Activated CD8-positive, alpha-beta memory T cell treated with anti-CD3 and anti-CD28 coated beads, Interleukin-2, amount 50 U/mL, for 4 hours (primary cell): ENCODE measurements around the gene SPATS2L.

Source experiments
- DNase-seq: peaks from one replicate; pipeline ENCODE4 v3.0.0-alpha.2; 2020

The SPATS2L gene

GRCh38 chr2:200297989-200298388 lies 8.5 kb upstream of the SPATS2L start:
- DNase-seq: no peak

- DNase-seq: no peak
Observed at GRCh38 chr2:200298816-200299215, 7.7 kb upstream of the SPATS2L start.

GRCh38 chr2:200300065-200300464 lies 6.4 kb upstream of the SPATS2L start:
- no peak for DNase-seq

- DNase-seq: no peak
Observed at GRCh38 chr2:200300638-200301314, 5.7 kb upstream of the SPATS2L start.

GRCh38 chr2:200301953-200302858 lies 4.3 kb upstream of the SPATS2L start:
- no peak for DNase-seq

- DNase-seq: no peak
Observed at GRCh38 chr2:200302940-200303727, 3.4 kb upstream of the SPATS2L start.

- peak; percentile 15 for DNase-seq
Observed at GRCh38 chr2:200305797-200306195, 697 bp upstream of the SPATS2L start.

GRCh38 chr2:200306931-200307723 lies 634 bp downstream of the SPATS2L start:
- DNase-seq: peak; percentile 24

GRCh38 chr2:200307724-200308545 lies 1.4 kb downstream of the SPATS2L start:
- no peak for DNase-seq

GRCh38 chr2:200308546-200309295 lies 2.2 kb downstream of the SPATS2L start:
- DNase-seq: no peak

- no peak for DNase-seq
Observed at GRCh38 chr2:200309296-200310049, 3.0 kb downstream of the SPATS2L start.

GRCh38 chr2:200310545-200310971 lies 4.1 kb downstream of the SPATS2L start:
- no peak for DNase-seq

GRCh38 chr2:200311139-200311538 lies 4.6 kb downstream of the SPATS2L start:
- DNase-seq: no peak

- no peak for DNase-seq
Observed at GRCh38 chr2:200314976-200315567, 8.6 kb downstream of the SPATS2L start.

- no peak for DNase-seq
Observed at GRCh38 chr2:200317975-200318374, 11.5 kb downstream of the SPATS2L start.

GRCh38 chr2:200318940-200319435 lies 12.5 kb downstream of the SPATS2L start:
- no peak for DNase-seq

GRCh38 chr2:200319548-200320337 lies 13.2 kb downstream of the SPATS2L start:
- DNase-seq: no peak

GRCh38 chr2:200320344-200320743 lies 13.9 kb downstream of the SPATS2L start:
- no peak for DNase-seq

- no peak for DNase-seq
Observed at GRCh38 chr2:200320991-200321390, 14.5 kb downstream of the SPATS2L start.
